MM.1S (cell line): ENCODE data around the gene XYLT1.

ENCODE experiments used
- DNase-seq: peaks from one replicate; pipeline ENCODE4 v3.0.0-alpha.2; 2015
- H2AFZ ChIP-seq: fragments of 300-600 bp; sonication (generic); 2 replicates; pipeline ENCODE4 v1.6.0; 2016; ENCODE audit warnings: antibody characterized with exemption, low read length
- H3F3A ChIP-seq: fragments of 300-600 bp; sonication (generic); 2 replicates; pipeline ENCODE4 v1.6.1; 2016; ENCODE audit warnings: mild to moderate bottlenecking, antibody characterized with exemption, low read length, moderate library complexity, mixed read lengths; ENCODE audit not compliant: insufficient read depth
- H3K27ac ChIP-seq: fragments of 300-600 bp; sonication (generic); 2 replicates; pipeline ENCODE4 v1.5.1; 2016; ENCODE audit warnings: mild to moderate bottlenecking, low read length
- H3K27me3 ChIP-seq: fragments of 300-600 bp; sonication (generic); replicated peaks from 2 replicates; pipeline ENCODE4 v1.6.0; 2016; ENCODE audit warnings: low read length; ENCODE audit not compliant: insufficient read depth
- H3K36me3 ChIP-seq: fragments of 300-600 bp; sonication (generic); replicated peaks from 2 replicates; pipeline ENCODE4 v1.6.1; 2016; ENCODE audit warnings: mild to moderate bottlenecking, low read length, mixed read lengths; ENCODE audit not compliant: insufficient read depth
- H3K4me1 ChIP-seq: fragments of 300-600 bp; sonication (generic); 2 replicates; pipeline ENCODE4 v1.6.1; 2016; ENCODE audit warnings: low read length, mixed read lengths
- H3K4me2 ChIP-seq: fragments of 300-600 bp; sonication (generic); 2 replicates; pipeline ENCODE4 v1.6.0; 2016; ENCODE audit warnings: low read depth, low read length
- H3K4me3 ChIP-seq: fragments of 300-600 bp; sonication (generic); 2 replicates; pipeline ENCODE4 v1.5.1; 2016; ENCODE audit warnings: low read length, mixed read lengths
- H3K79me2 ChIP-seq: fragments of 300-600 bp; sonication (generic); 2 replicates; pipeline ENCODE4 v1.6.1; 2016; ENCODE audit warnings: mixed run types, low read length, mixed read lengths
- H3K9ac ChIP-seq: fragments of 300-600 bp; sonication (generic); 2 replicates; pipeline ENCODE4 v1.6.1; 2016; ENCODE audit warnings: low read length, mixed read lengths
- H3K9me2 ChIP-seq: fragments of 300-600 bp; sonication (generic); replicated peaks from 2 replicates; pipeline ENCODE4 v1.6.1; 2016; ENCODE audit warnings: mild to moderate bottlenecking, low read length, mixed read lengths; ENCODE audit not compliant: insufficient read depth
- H3K9me3 ChIP-seq: fragments of 300-600 bp; sonication (generic); replicated peaks from 2 replicates; pipeline ENCODE4 v1.6.1; 2016; ENCODE audit warnings: mild to moderate bottlenecking, low read length, mixed read lengths; ENCODE audit not compliant: insufficient read depth
- H4K20me1 ChIP-seq: fragments of 300-600 bp; sonication (generic); 2 replicates; pipeline ENCODE4 v1.6.1; 2016; ENCODE audit warnings: mild to moderate bottlenecking, low read length, moderate library complexity, mixed read lengths; ENCODE audit not compliant: insufficient read depth
- CTCF ChIP-seq: fragments of 300-600 bp; sonication (generic); IDR thresholded peaks from 2 replicates; pipeline ENCODE4 v1.5.1; 2016; ENCODE audit warnings: antibody characterized with exemption, low read length, mixed read lengths
- EZH2 ChIP-seq: fragments of 300-600 bp; sonication (generic); optimal IDR thresholded peaks from 2 replicates; pipeline ENCODE3; 2017; ENCODE audit warnings: low read depth, mild to moderate bottlenecking, antibody characterized with exemption, low read length, mixed read lengths
- EZH2phosphoT487 ChIP-seq: fragments of 300-600 bp; sonication (generic); IDR thresholded peaks from 2 replicates; pipeline ENCODE4 v1.6.1; 2018; ENCODE audit warnings: antibody characterized with exemption, low read length

Gene XYLT1

GRCh38 chr16:17276010-17276530 lies 194.7 kb downstream of the XYLT1 start:
- Histone ChIP-seq H3K4me2 (no peak overlapping the region), H3K9me3 (no peaks in the 10 kb centered on the region), H4K20me1 (no peaks in the 10 kb centered on the region), H3K27me3 (no peaks in the 10 kb centered on the region), H3F3A (peaks cover 13% of the 10 kb centered on the region), H3K4me3 (no peak overlapping the region), H3K9me2 (no peaks in the 10 kb centered on the region), H3K4me1 (peaks cover 54% of the 10 kb centered on the region), H3K9ac (no peak overlapping the region), H3K27ac (peak overlapping the region; percentile 51; the same call in 1 of the 2 replicates), H3K79me2 (peaks cover 73% of the 10 kb centered on the region), H3K36me3 (no peaks in the 10 kb centered on the region), H2AFZ (no peak overlapping the region)
- no peak for TF ChIP-seq CTCF
- no peak for DNase-seq

GRCh38 chr16:17275076-17276009 lies 195.4 kb downstream of the XYLT1 start:
- TF ChIP-seq EZH2phosphoT487: no peak
- no peak for TF ChIP-seq CTCF
- TF ChIP-seq EZH2: no peak
- peaks cover 47% of the 10 kb centered on the region for H3K4me1 ChIP-seq

GRCh38 chr16:17273142-17273561 lies 197.6 kb downstream of the XYLT1 start:
- Histone ChIP-seq H3K9me3 (no peaks in the 10 kb centered on the region), H3K27ac (no peak overlapping the region), H3K4me3 (no peak overlapping the region), H3K4me1 (peaks cover 28% of the 10 kb centered on the region), H2AFZ (no peak overlapping the region), H3K79me2 (peaks cover 59% of the 10 kb centered on the region), H3K9me2 (no peaks in the 10 kb centered on the region), H3F3A (peaks cover 13% of the 10 kb centered on the region), H3K4me2 (no peak overlapping the region), H4K20me1 (no peaks in the 10 kb centered on the region), H3K36me3 (no peaks in the 10 kb centered on the region), H3K27me3 (no peaks in the 10 kb centered on the region), H3K9ac (no peak overlapping the region)
- no peak for DNase-seq
- TF ChIP-seq CTCF (no peak), EZH2phosphoT487 (no peak), EZH2 (no peak)

More at GRCh38 chr16:17275076-17276009, 195.4 kb downstream of the XYLT1 start:
- no peak overlapping the region for H3K9ac ChIP-seq
- peaks cover 13% of the 10 kb centered on the region for H3F3A ChIP-seq
- peaks cover 71% of the 10 kb centered on the region for H3K79me2 ChIP-seq
- no peak overlapping the region for H2AFZ ChIP-seq
- H3K36me3 ChIP-seq: no peaks in the 10 kb centered on the region
- no peaks in the 10 kb centered on the region for H3K27me3 ChIP-seq
- H3K4me2 ChIP-seq: peak overlapping the region; percentile 40
- no peaks in the 10 kb centered on the region for H4K20me1 ChIP-seq
- DNase-seq: peak; percentile 48
- H3K9me3 ChIP-seq: no peaks in the 10 kb centered on the region
- H3K27ac ChIP-seq: peak overlapping the region; percentile 51; the same call in 1 of the 2 replicates
- no peaks in the 10 kb centered on the region for H3K9me2 ChIP-seq
- no peak overlapping the region for H3K4me3 ChIP-seq
